HCT116 (cell line): ENCODE measurements around the gene PIK3R1. TPM values are rescaled to one million over a fixed set of nuclear protein-coding genes. Genes with fewer than 3 reads are reported as not detected.

Experiments
- ATAC-seq: fragments of 200-7000 bp; cut with Tn5 transposase; 2 replicates; pipeline ENCODE4 v1.9.1; 2020; ENCODE audit warnings: mild to moderate bottlenecking, moderate library complexity
- BruUV-seq: library from RNA; stranded (reverse); fragments of 400-500 nt; replicated peaks from 2 replicates; lab custom pipeline; 2021; lab: Mats Ljungman, UMichigan
- CTCF ChIA-PET: fragments of 300-600 bp; sonication (Branson Sonifier 250); formaldehyde crosslinking; loops from one replicate; lab custom pipeline; 2021; ENCODE audit warnings: antibody characterized with exemption; lab: Charles Lee
- POLR2A ChIA-PET: fragments of 300-600, 350-600 bp; sonication (Branson Sonifier 250); formaldehyde crosslinking; loops from one replicate; lab custom pipeline; 2021; ENCODE audit warnings: antibody characterized with exemption; lab: Charles Lee
- RAD21 ChIA-PET, 2 experiments: fragments of 300-600 bp; sonication (Branson Sonifier 250); formaldehyde crosslinking; loops; one replicate each; lab custom pipeline; 2023; ENCODE audit warnings: low total read pairs in 2 of 2; ENCODE audit not compliant: uncharacterized antibody in 2 of 2, unreplicated experiment in 2 of 2, low non-redundant PET in 1 of 2; lab: Charles Lee
- DNase-seq: peaks from one replicate; pipeline ENCODE4 v3.0.0-alpha.2; 2010; ENCODE audit warnings: low read depth, low spot score
- H2AFZ ChIP-seq: fragments of 200-600 bp; shearing (Covaris generic), sonication (generic); 2 replicates; pipeline ENCODE4 v1.6.1; 2017; ENCODE audit warnings: low read depth, mixed run types, mixed read lengths, antibody characterized with exemption, low read length; ENCODE audit not compliant: poor library complexity, severe bottlenecking
- H3K27ac ChIP-seq: 2 replicates; pipeline ENCODE4 v1.5.1; 2012; ENCODE audit warnings: low read depth, low read length
- H3K27me3 ChIP-seq: fragments of 200-600 bp; sonication (generic); 2 replicates; pipeline ENCODE4 v1.6.1; 2016; ENCODE audit warnings: mixed run types, low read length, mixed read lengths; ENCODE audit not compliant: insufficient read depth
- H3K36me3 ChIP-seq, 2 experiments: fragments of 200-500 bp in 1 of 2; fragments of 200-600 bp in 1 of 2; sonication (Bioruptor generic) in 1 of 2; sonication (generic) in 1 of 2; 2 replicates each; pipeline versions ENCODE4 v1.5.1 to v1.6.1; 2014 to 2016; ENCODE audit warnings: low read length in 2 of 2, inconsistent platforms in 1 of 2, mixed read lengths in 1 of 2, mixed run types in 1 of 2; ENCODE audit not compliant: insufficient read depth in 2 of 2, control insufficient read depth in 1 of 2
- H3K4me1 ChIP-seq, 2 experiments: fragments of 200-600 bp in 1 of 2; sonication (generic) in 1 of 2; 2 replicates each; pipeline versions ENCODE4 v1.5.1 to v1.6.1; 2012 to 2017; ENCODE audit warnings: low read length in 2 of 2, inconsistent platforms in 1 of 2, mild to moderate bottlenecking in 1 of 2, mixed read lengths in 1 of 2, mixed run types in 1 of 2, moderate library complexity in 1 of 2; ENCODE audit not compliant: insufficient read depth in 2 of 2, control insufficient read depth in 1 of 2
- H3K4me2 ChIP-seq: fragments of 200-600 bp; sonication (generic); 2 replicates; pipeline ENCODE4 v1.6.1; 2017; ENCODE audit warnings: mixed run types, low read length, mixed read lengths
- H3K4me3 ChIP-seq, 2 experiments: fragments of 200-600 bp in 1 of 2; sonication (generic) in 1 of 2; replicated peaks in 1 of 2; 2 replicates each; pipeline ENCODE4 v1.5.1; 2011 to 2016; ENCODE audit warnings: low read length in 2 of 2, control low read depth in 1 of 2, low read depth in 1 of 2, mild to moderate bottlenecking in 1 of 2, mixed read lengths in 1 of 2, mixed run types in 1 of 2
- H3K79me2 ChIP-seq: fragments of 200-600 bp; sonication (generic); 2 replicates; pipeline ENCODE4 v1.6.1; 2017; ENCODE audit warnings: mild to moderate bottlenecking, mixed run types, low read length, moderate library complexity, mixed read lengths; ENCODE audit not compliant: insufficient read depth
- H3K9ac ChIP-seq: fragments of 200-600 bp; sonication (generic); 2 replicates; pipeline ENCODE4 v1.6.1; 2016; ENCODE audit warnings: low read length, mixed read lengths
- H3K9me2 ChIP-seq: fragments of 200-600 bp; sonication (generic), shearing (Covaris generic); 2 replicates; pipeline ENCODE4 v1.6.1; 2017; ENCODE audit warnings: mixed run types, mild to moderate bottlenecking, moderate library complexity; ENCODE audit not compliant: insufficient read depth
- H3K9me3 ChIP-seq, 2 experiments: fragments of 200-500 bp in 1 of 2; fragments of 200-600 bp in 1 of 2; sonication (Bioruptor generic) in 1 of 2; sonication (generic) in 1 of 2; 2 replicates each; pipeline ENCODE4 v1.6.1; 2014 to 2017; ENCODE audit warnings: low read length in 2 of 2, mixed read lengths in 2 of 2, inconsistent platforms in 1 of 2, low read depth in 1 of 2, mild to moderate bottlenecking in 1 of 2, mixed run types in 1 of 2, moderate library complexity in 1 of 2; ENCODE audit not compliant: control insufficient read depth in 1 of 2, insufficient read depth in 1 of 2
- H4K20me1 ChIP-seq: fragments of 200-600 bp; sonication (generic), shearing (Covaris generic); 2 replicates; pipeline ENCODE4 v1.6.1; 2017; ENCODE audit warnings: mixed run types, mild to moderate bottlenecking, moderate library complexity; ENCODE audit not compliant: insufficient read depth
- CBX3 ChIP-seq: IDR thresholded peaks from 2 replicates; pipeline ENCODE4 v1.6.1; 2012; ENCODE audit warnings: low read depth
- CTCF ChIP-seq, 3 experiments: fragments of 200-600 bp in 1 of 3; sonication (generic) in 1 of 3; IDR thresholded peaks in 2 of 3; conservative IDR thresholded peaks in 1 of 3; 2 replicates each; pipeline ENCODE4 v1.5.1; 2012 to 2017; ENCODE audit warnings: low read depth in 2 of 3, low read length in 2 of 3, antibody characterized with exemption in 1 of 3, borderline replicate concordance in 1 of 3, control low read depth in 1 of 3, mild to moderate bottlenecking in 1 of 3, mixed read lengths in 1 of 3, mixed run types in 1 of 3, moderate library complexity in 1 of 3; ENCODE audit not compliant: insufficient read depth in 1 of 3
- EGR1 ChIP-seq: IDR thresholded peaks from 2 replicates; pipeline ENCODE4 v1.6.1; 2012; ENCODE audit warnings: low read depth
- ELF1 ChIP-seq: IDR thresholded peaks from 2 replicates; pipeline ENCODE4 v1.6.1; 2012; ENCODE audit warnings: low read depth, borderline replicate concordance
- EZH2 ChIP-seq: fragments of 200-600 bp; sonication (generic); IDR thresholded peaks from 2 replicates; pipeline ENCODE4 v1.6.1; 2017; ENCODE audit warnings: antibody characterized with exemption, mixed run types
- EZH2phosphoT487 ChIP-seq: fragments of 200-600 bp; IDR thresholded peaks from 2 replicates; pipeline ENCODE4 v1.6.1; 2018; ENCODE audit warnings: antibody characterized with exemption, borderline replicate concordance
- FOSL1 ChIP-seq: IDR thresholded peaks from 2 replicates; pipeline ENCODE4 v1.6.1; 2012; ENCODE audit warnings: low read depth
- MAX ChIP-seq: IDR thresholded peaks from 2 replicates; pipeline ENCODE4 v1.6.1; 2012
- POLR2A ChIP-seq: IDR thresholded peaks from 2 replicates; pipeline ENCODE4 v1.7.0; 2011; ENCODE audit warnings: borderline replicate concordance; ENCODE audit not compliant: insufficient read depth, insufficient read length; ENCODE audit errors: extremely low read depth
- POLR2AphosphoS5 ChIP-seq: IDR thresholded peaks from 2 replicates; pipeline ENCODE4 v1.6.1; 2011; ENCODE audit warnings: mild to moderate bottlenecking, low read depth, low read length, moderate library complexity
- RAD21 ChIP-seq: IDR thresholded peaks from 2 replicates; pipeline ENCODE4 v1.6.1; 2012; ENCODE audit warnings: low read depth, mild to moderate bottlenecking
- REST ChIP-seq: IDR thresholded peaks from 2 replicates; pipeline ENCODE4 v1.6.1; 2012; ENCODE audit warnings: low read depth
- SIN3A ChIP-seq: IDR thresholded peaks from 2 replicates; pipeline ENCODE4 v1.6.1; 2012; ENCODE audit warnings: low read depth
- SP1 ChIP-seq: IDR thresholded peaks from 2 replicates; pipeline ENCODE4 v1.6.1; 2012; ENCODE audit warnings: low read depth
- SRF ChIP-seq: IDR thresholded peaks from 2 replicates; pipeline ENCODE4 v1.6.1; 2012; ENCODE audit warnings: low read depth
- YY1 ChIP-seq: IDR thresholded peaks from 2 replicates; pipeline ENCODE4 v1.6.1; 2011; ENCODE audit warnings: low read length, low read depth, moderate library complexity, mild to moderate bottlenecking; ENCODE audit not compliant: insufficient replicate concordance; ENCODE audit errors: extremely low read depth
- ZFX ChIP-seq: fragments of 450-650 bp; IDR thresholded peaks from 2 replicates; pipeline ENCODE4 v1.6.1; 2017
- intact Hi-C: fragments of 100-400 bp; cut with micrococcal nuclease; formaldehyde crosslinking; loops from 2 replicates; pipeline ENCODE4 v1.10.0; 2022
- total RNA-seq: library from RNA; stranded (reverse); gene quantifications from one replicate; pipeline ENCODE4 v1.2.1, GENCODE V29; 2021; ENCODE audit not compliant: unreplicated experiment

The PIK3R1 gene
- total RNA-seq, 1 experiment from 2014 or later: 7.2 TPM

- H2AFZ ChIP-seq: no peak overlapping the region
- H4K20me1 ChIP-seq: no peaks in the 10 kb centered on the region
- H3K36me3 ChIP-seq: no peaks in the 10 kb centered on the region
- intact Hi-C loops: no loop called here
- POLR2A ChIA-PET: no interaction called here
- H3K9ac ChIP-seq: no peak overlapping the region
- CTCF ChIA-PET: no interaction called here
- no peak overlapping the region for H3K4me2 ChIP-seq
- no TSS peak for BruUV-seq
- peaks cover 4 to 14% of the 10 kb centered on the region in 2 experiments; a peak in 2 of 4 replicates for H3K4me1 ChIP-seq
- TF ChIP-seq CBX3: no peak
- TF ChIP-seq, all 23 proteins: peak for 0
- Histone ChIP-seq H3K4me3 (no peak overlapping the region), H3K79me2 (peaks cover 14% of the 10 kb centered on the region), H3K27ac (no peak overlapping the region), H3K9me3 (no peaks in the 10 kb centered on the region), H3K27me3 (no peaks in the 10 kb centered on the region), H3K9me2 (no peaks in the 10 kb centered on the region)
- DNase-seq (no peak), ATAC-seq (no peak)
- RAD21 ChIA-PET: no interaction called here
Observed at GRCh38 chr5:68220260-68220659, 4.7 kb downstream of the PIK3R1 start.

GRCh38 chr5:68220914-68221313, 5.4 kb downstream of the PIK3R1 start:
- no TSS peak for BruUV-seq
- H3K9me2 ChIP-seq: no peaks in the 10 kb centered on the region
- ChIA-PET POLR2A (no interaction called here), RAD21 (no interaction called here), CTCF (no interaction called here)
- H3K36me3 ChIP-seq: no peaks in the 10 kb centered on the region
- no peak for DNase-seq
- H3K27me3 ChIP-seq: no peaks in the 10 kb centered on the region
- H3K4me3 ChIP-seq: no peak overlapping the region
- H3K9me3 ChIP-seq: no peaks in the 10 kb centered on the region
- intact Hi-C loops: no loop called here
- H3K4me2 ChIP-seq: no peak overlapping the region
- H4K20me1 ChIP-seq: no peaks in the 10 kb centered on the region
- no peak overlapping the region for H2AFZ ChIP-seq
- no peak for ATAC-seq
- H3K79me2 ChIP-seq: peaks cover 14% of the 10 kb centered on the region
- peaks cover 4 to 15% of the 10 kb centered on the region in 2 experiments; a peak in 2 of 4 replicates for H3K4me1 ChIP-seq
- no peak overlapping the region for H3K27ac ChIP-seq
- H3K9ac ChIP-seq: no peak overlapping the region
- no peak for TF ChIP-seq POLR2A
- no peak for TF ChIP-seq SRF
- TF ChIP-seq SIN3A: no peak
- no peak for TF ChIP-seq EZH2phosphoT487
- no peak for TF ChIP-seq FOSL1
- TF ChIP-seq REST: no peak
- no peak for TF ChIP-seq YY1
- no peak for TF ChIP-seq ELF1
- TF ChIP-seq EGR1: no peak
- no peak for TF ChIP-seq CTCF (IDR thresholded peaks at IDR 0.05 in 2 of 3, conservative IDR thresholded peaks at IDR 0.05 in 1 of 3; ENCODE audit: borderline replicate concordance in 1 of 3, insufficient read depth in 1 of 3, low read depth in 2 of 3, low read length in 2 of 3)
- no peak for TF ChIP-seq RAD21
- no peak for TF ChIP-seq POLR2AphosphoS5
- no peak for TF ChIP-seq SP1
- TF ChIP-seq CBX3: no peak
- no peak for TF ChIP-seq ZFX
- TF ChIP-seq MAX: no peak
- no peak for TF ChIP-seq EZH2
